ENCODE data around the gene ABLIM1. TPM values are rescaled to one million over a fixed set of nuclear protein-coding genes. Genes with fewer than 3 reads are reported as not detected.
A peak's percentile ranks its signal among the peaks of the same experiment; 100 is the strongest.

ABLIM1 gene
- total RNA-seq, 4 donors from 2014 or later = 152 to 373 (median 209) TPM

- Histone ChIP-seq H3K27me3 (no peaks in the 10 kb centered on the region), H3K4me3 (no peak overlapping the region), H3K9me3 (no peaks in the 10 kb centered on the region), H3K27ac (peak overlapping the region in 1 of 4 donors; percentile 22), H3K4me1 (peaks cover 0 to 24% (median 0%) of the 10 kb centered on the region in 4 donors), H3K36me3 (no peaks in the 10 kb centered on the region)
- DNase-seq (ENCODE audit: low spot score in 2 of 2) = no peak
- no peak for TF ChIP-seq CTCF (IDR thresholded peaks at IDR 0.05)
- WGBS, 2 donors = 42 to 53% methylated on average over 1 of the region's 1 CpG
Measured at GRCh38 chr10:114650266-114650665, 7.8 kb downstream of the ABLIM1 start.

GRCh38 chr10:114649217-114649903 lies 8.7 kb downstream of the ABLIM1 start:
- DNase-seq (ENCODE audit: low spot score in 2 of 2) = no peak
- Histone ChIP-seq H3K36me3 (no peaks in the 10 kb centered on the region), H3K4me3 (no peak overlapping the region), H3K27me3 (no peaks in the 10 kb centered on the region), H3K4me1 (peaks cover 0 to 24% (median 0%) of the 10 kb centered on the region in 4 donors), H3K9me3 (no peaks in the 10 kb centered on the region), H3K27ac (peak overlapping the region in 1 of 4 donors; percentile 22)
- 84 to 86% methylated on average over 7 of the region's 7 CpGs for WGBS, 2 donors
- no peak for TF ChIP-seq CTCF (IDR thresholded peaks at IDR 0.05)
- no peak for TF ChIP-seq POLR2A (IDR thresholded peaks at IDR 0.05)
- TF ChIP-seq EP300 (IDR thresholded peaks at IDR 0.05) = no peak

DNA sequence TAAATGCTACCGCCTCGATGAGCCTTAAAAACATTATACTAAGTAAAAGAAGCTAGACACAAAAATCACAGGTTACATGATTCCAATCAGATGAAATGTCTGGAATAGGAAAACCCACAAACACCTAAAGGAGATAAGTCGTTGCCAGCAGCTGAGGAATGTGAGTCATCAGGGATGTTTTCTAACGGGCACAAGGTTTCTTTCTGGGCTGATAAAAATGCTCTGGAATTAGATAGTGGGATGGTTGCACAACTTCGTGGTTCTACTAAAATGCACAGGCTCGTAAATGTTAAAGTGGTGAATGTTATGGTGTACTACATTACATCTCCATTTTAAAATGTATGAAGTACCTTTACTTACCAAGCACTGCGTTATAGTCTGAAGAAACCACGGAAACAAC lies 9.7 kb downstream of the ABLIM1 start:
- 77 to 79% methylated on average over 8 of the region's 8 CpGs for WGBS, 2 donors
- Histone ChIP-seq H3K27ac (peak overlapping the region in 1 of 4 donors; percentile 20), H3K4me1 (peaks cover 0 to 24% (median 0%) of the 10 kb centered on the region in 4 donors), H3K27me3 (no peaks in the 10 kb centered on the region), H3K9me3 (no peaks in the 10 kb centered on the region), H3K36me3 (no peaks in the 10 kb centered on the region), H3K4me3 (no peak overlapping the region)
- DNase-seq (ENCODE audit: low spot score in 2 of 2) = no peak
- no peak for TF ChIP-seq EP300 (IDR thresholded peaks at IDR 0.05)
- TF ChIP-seq CTCF (IDR thresholded peaks at IDR 0.05) = no peak
- TF ChIP-seq POLR2A (IDR thresholded peaks at IDR 0.05) = no peak

DNA sequence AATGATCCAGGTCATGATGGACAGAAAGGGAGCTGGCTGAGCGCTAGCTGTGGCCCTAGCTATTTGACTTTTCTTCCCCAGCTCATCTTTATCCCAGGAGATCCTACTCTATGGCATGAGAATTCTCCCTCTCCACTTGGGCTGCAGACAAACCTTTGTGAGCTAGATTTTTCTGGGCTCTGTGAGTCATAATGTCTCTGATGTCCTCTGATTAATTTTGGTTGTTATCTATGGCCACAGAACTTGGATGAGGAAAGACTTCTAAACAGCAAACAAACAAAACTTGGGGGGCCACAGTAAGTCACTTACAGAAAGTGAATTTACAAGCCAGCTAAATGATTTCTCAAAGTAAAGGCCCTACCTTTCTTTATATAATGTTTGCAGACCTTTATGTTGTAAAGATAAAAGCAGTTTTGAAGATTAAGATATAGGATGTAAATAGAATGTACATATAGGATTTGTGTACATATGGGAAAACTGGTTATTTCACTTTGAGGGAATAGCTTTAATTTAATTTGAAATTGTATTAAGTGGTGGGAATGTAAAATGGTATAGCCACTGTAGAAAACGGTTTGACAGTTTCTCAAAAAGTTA lies 10.4 kb downstream of the ABLIM1 start:
- DNase-seq (ENCODE audit: low spot score in 2 of 2) = no peak
- peaks cover 0 to 22% (median 0%) of the 10 kb centered on the region in 4 donors for H3K4me1 ChIP-seq
- no peak overlapping the region for H3K4me3 ChIP-seq
- H3K27ac ChIP-seq = no peak overlapping the region
- no peaks in the 10 kb centered on the region for H3K9me3 ChIP-seq
- H3K27me3 ChIP-seq = no peaks in the 10 kb centered on the region
- no peaks in the 10 kb centered on the region for H3K36me3 ChIP-seq
- TF ChIP-seq EP300 (IDR thresholded peaks at IDR 0.05) (no peak), CTCF (IDR thresholded peaks at IDR 0.05) (no peak), POLR2A (IDR thresholded peaks at IDR 0.05) (no peak)
- 85 to 95% methylated on average over 2 of the region's 2 CpGs for WGBS, 2 donors

DNA sequence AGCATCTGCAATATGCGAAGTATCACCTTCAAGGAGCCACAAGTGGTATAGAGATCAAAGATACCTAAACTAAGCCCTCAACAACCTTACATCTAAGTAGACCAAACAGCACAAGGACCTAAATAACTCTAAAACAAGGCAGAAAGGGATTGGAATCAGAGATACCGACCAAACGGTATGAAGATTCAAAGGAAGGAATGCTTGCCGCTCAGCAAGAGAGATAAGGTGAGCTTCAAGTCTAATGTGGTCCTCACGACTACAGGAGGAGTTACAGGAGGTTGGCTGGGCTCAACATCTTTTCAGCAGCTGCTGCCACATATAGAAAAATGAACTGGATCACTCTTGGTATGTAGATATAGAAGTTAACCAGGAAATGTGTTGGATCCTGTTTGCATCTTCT lies 11.6 kb downstream of the ABLIM1 start:
- Histone ChIP-seq H3K4me3 (no peak overlapping the region), H3K4me1 (peaks cover 0 to 20% (median 0%) of the 10 kb centered on the region in 4 donors), H3K9me3 (no peaks in the 10 kb centered on the region), H3K27ac (no peak overlapping the region), H3K27me3 (no peaks in the 10 kb centered on the region), H3K36me3 (no peaks in the 10 kb centered on the region)
- TF ChIP-seq CTCF (IDR thresholded peaks at IDR 0.05) (no peak), POLR2A (IDR thresholded peaks at IDR 0.05) (no peak), EP300 (IDR thresholded peaks at IDR 0.05) (no peak)
- WGBS, 2 donors = 84 to 95% methylated on average over 5 of the region's 5 CpGs
- no peak for DNase-seq (ENCODE audit: low spot score in 2 of 2)
